ENCODE results near the gene ODC1. TPM values are rescaled to one million over a fixed set of nuclear protein-coding genes. Genes with fewer than 3 reads are reported as not detected.

The ODC1 gene
- total and polyA plus RNA-seq, 2 donors (not counting 3 experiments of a cell fraction or from before 2014, with no cell fraction given), result 109 to 132 TPM

GRCh38 chr2:10406491-10407188 is 41.5 kb downstream of the ODC1 start:
- Histone ChIP-seq H3K4me2 (ENCODE audit: insufficient read depth, low read length) (no peak overlapping the region), H4K20me1 (replicated peaks; ENCODE audit: control insufficient read depth, extremely low read depth, insufficient read depth, low read length) (no peaks in the 10 kb centered on the region), H3K9ac (replicated peaks; ENCODE audit: extremely low read depth, insufficient read depth, low read length) (peak overlapping the region; percentile 1), H3K36me3 (ENCODE audit: control insufficient read depth in 2 of 2, extremely low read depth in 1 of 2, insufficient read depth in 2 of 2, low read length in 2 of 2) (no peaks in the 10 kb centered on the region), H3K27ac (ENCODE audit: insufficient read depth, low read depth, low read length) (peak overlapping the region; percentile 74), H2AFZ (ENCODE audit: low read depth, low read length) (no peak overlapping the region), H3K27me3 (ENCODE audit: control insufficient read depth in 2 of 2, insufficient read depth in 2 of 2, low read length in 2 of 2) (no peaks in the 10 kb centered on the region), H3K9me1 (replicated peaks; ENCODE audit: control insufficient read depth, extremely low read depth, insufficient read depth, low read length) (no peaks in the 10 kb centered on the region), H3K4me1 (ENCODE audit: control insufficient read depth, extremely low read depth, insufficient read depth, low read length) (peaks cover 64% of the 10 kb centered on the region), H3K79me2 (ENCODE audit: control insufficient read depth, insufficient read depth, low read length) (peaks cover 1% of the 10 kb centered on the region), H3K9me3 (replicated peaks; ENCODE audit: control insufficient read depth, insufficient read depth, low read length) (no peaks in the 10 kb centered on the region), H3K4me3 (replicated peaks in 1 of 3; ENCODE audit: insufficient read depth in 1 of 3, low read depth in 1 of 3, low read length in 3 of 3) (no peak overlapping the region)
- POLR2A ChIA-PET, result no interaction called here
- DNase-seq (ENCODE audit: low read depth, low spot score), result no peak
- intact Hi-C loops (cut with micrococcal nuclease) (no loop called here), dilution Hi-C loops (cut with MboI; ENCODE audit: extremely low pct_ligation_motif_present, low sequenced_read_pairs) (no loop called here)
- CTCF ChIA-PET, result interaction anchor here (0.8 to 7.7 kb wide), 14 partner anchors 9 to 334 kb away, joined by 3 to 212 read pairs (median 40); partner anchors contain the start of gene HPCAL1
- BruUV-seq (replicated peaks), result no TSS peak
- FAIRE-seq, result no peak
- TF ChIP-seq FOS (IDR thresholded peaks at IDR 0.05; ENCODE audit: borderline replicate concordance, insufficient read depth, low read length) (no peak), GATA2 (IDR thresholded peaks at IDR 0.05; ENCODE audit: insufficient read depth, insufficient read length, low read depth, low read length) (no peak), POLR2AphosphoS5 (IDR thresholded peaks at IDR 0.05; ENCODE audit: insufficient read depth, low read depth, low read length) (no peak), EZH2 (IDR thresholded peaks at IDR 0.05; ENCODE audit: borderline replicate concordance, low read depth, low read length, severe bottlenecking) (no peak), MYC (IDR thresholded peaks at IDR 0.05; ENCODE audit: low read depth, low read length) (no peak), POLR2A (IDR thresholded peaks at IDR 0.05; ENCODE audit: low read depth, low read length) (no peak)
- TF ChIP-seq, protein P1, sequence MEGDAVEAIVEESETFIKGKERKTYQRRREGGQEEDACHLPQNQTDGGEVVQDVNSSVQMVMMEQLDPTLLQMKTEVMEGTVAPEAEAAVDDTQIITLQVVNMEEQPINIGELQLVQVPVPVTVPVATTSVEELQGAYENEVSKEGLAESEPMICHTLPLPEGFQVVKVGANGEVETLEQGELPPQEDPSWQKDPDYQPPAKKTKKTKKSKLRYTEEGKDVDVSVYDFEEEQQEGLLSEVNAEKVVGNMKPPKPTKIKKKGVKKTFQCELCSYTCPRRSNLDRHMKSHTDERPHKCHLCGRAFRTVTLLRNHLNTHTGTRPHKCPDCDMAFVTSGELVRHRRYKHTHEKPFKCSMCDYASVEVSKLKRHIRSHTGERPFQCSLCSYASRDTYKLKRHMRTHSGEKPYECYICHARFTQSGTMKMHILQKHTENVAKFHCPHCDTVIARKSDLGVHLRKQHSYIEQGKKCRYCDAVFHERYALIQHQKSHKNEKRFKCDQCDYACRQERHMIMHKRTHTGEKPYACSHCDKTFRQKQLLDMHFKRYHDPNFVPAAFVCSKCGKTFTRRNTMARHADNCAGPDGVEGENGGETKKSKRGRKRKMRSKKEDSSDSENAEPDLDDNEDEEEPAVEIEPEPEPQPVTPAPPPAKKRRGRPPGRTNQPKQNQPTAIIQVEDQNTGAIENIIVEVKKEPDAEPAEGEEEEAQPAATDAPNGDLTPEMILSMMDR (IDR thresholded peaks at IDR 0.05; ENCODE audit: extremely low read depth in 1 of 2, insufficient read depth in 1 of 2, low read depth in 1 of 2, low read length in 2 of 2), result no peak
- TF ChIP-seq, protein P2, sequence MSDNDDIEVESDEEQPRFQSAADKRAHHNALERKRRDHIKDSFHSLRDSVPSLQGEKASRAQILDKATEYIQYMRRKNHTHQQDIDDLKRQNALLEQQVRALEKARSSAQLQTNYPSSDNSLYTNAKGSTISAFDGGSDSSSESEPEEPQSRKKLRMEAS (IDR thresholded peaks at IDR 0.05; ENCODE audit: insufficient read depth, insufficient read length), result no peak
